Ishikawa (cell line): ENCODE results near the gene HOXB3.

Source experiments
- CEBPB ChIP-seq: IDR thresholded peaks from 2 replicates; pipeline ENCODE4 v1.6.1; 2012
- CREB1 ChIP-seq: IDR thresholded peaks from 2 replicates; pipeline ENCODE4 v1.6.1; 2012; ENCODE audit warnings: low read depth
- NFIC ChIP-seq: IDR thresholded peaks from 2 replicates; pipeline ENCODE4 v1.6.1; 2012
- RAD21 ChIP-seq: IDR thresholded peaks from 2 replicates; pipeline ENCODE4 v1.6.1; 2012; ENCODE audit warnings: low read depth
- TCF12 ChIP-seq: IDR thresholded peaks from 2 replicates; pipeline ENCODE4 v1.6.1; 2012; ENCODE audit warnings: low read depth
- TEAD4 ChIP-seq: IDR thresholded peaks from 2 replicates; pipeline ENCODE4 v1.6.1; 2012
- YY1 ChIP-seq: IDR thresholded peaks from 2 replicates; pipeline ENCODE4 v1.6.1; 2012; ENCODE audit warnings: low read depth
- ZBTB7A ChIP-seq: IDR thresholded peaks from 2 replicates; pipeline ENCODE4 v1.6.1; 2012; ENCODE audit warnings: low read depth
- TF ChIP-seq, protein P1 (sequence below): IDR thresholded peaks from 2 replicates; pipeline ENCODE4 v1.6.1; 2012; ENCODE audit warnings: low read depth, mild to moderate bottlenecking

DNA sequence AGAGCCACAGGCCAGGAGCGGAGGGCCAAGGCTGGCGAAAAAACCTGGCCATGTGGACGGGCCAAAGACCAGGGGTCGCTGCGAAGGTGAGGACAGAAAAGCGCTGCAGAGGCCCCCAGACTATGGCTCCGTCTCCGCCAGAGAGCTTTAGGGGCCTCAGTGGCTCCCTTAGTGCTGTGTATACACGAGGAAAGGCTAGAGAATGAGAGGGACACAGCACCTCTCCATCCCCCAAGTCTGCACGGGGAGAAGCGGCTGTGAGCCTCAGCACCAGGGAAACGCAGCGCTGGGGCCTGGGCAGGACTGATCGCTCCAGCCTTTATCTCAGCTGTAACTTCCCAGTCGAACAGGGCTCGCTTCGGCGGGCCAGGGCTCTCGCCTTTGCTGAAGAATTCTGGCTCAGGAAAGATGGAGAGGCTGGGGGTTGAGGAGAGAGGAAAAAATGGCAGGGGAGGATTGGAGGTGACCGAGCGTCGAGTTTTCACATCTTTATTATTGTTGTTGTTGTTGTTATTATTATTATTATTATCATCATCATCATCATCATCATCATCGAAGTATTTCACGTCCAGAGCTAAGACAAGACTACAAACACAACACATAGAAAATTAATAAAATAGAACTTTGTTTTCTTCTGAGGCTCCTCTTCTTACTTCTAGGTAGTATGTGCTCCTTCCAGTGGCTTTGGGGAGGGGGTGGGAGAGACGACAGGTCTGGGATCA, 5.4 kb upstream of the HOXB3 start:
- TF ChIP-seq NFIC (no peak), RAD21 (no peak), YY1 (no peak), CEBPB (no peak), TEAD4 (no peak), TCF12 (no peak), CREB1 (no peak), ZBTB7A (no peak)
- TF ChIP-seq, protein P1, sequence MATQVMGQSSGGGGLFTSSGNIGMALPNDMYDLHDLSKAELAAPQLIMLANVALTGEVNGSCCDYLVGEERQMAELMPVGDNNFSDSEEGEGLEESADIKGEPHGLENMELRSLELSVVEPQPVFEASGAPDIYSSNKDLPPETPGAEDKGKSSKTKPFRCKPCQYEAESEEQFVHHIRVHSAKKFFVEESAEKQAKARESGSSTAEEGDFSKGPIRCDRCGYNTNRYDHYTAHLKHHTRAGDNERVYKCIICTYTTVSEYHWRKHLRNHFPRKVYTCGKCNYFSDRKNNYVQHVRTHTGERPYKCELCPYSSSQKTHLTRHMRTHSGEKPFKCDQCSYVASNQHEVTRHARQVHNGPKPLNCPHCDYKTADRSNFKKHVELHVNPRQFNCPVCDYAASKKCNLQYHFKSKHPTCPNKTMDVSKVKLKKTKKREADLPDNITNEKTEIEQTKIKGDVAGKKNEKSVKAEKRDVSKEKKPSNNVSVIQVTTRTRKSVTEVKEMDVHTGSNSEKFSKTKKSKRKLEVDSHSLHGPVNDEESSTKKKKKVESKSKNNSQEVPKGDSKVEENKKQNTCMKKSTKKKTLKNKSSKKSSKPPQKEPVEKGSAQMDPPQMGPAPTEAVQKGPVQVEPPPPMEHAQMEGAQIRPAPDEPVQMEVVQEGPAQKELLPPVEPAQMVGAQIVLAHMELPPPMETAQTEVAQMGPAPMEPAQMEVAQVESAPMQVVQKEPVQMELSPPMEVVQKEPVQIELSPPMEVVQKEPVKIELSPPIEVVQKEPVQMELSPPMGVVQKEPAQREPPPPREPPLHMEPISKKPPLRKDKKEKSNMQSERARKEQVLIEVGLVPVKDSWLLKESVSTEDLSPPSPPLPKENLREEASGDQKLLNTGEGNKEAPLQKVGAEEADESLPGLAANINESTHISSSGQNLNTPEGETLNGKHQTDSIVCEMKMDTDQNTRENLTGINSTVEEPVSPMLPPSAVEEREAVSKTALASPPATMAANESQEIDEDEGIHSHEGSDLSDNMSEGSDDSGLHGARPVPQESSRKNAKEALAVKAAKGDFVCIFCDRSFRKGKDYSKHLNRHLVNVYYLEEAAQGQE: no peak
